Brain microvascular endothelial cell (primary cell): Measurements from ENCODE around the gene SRRM3.

ENCODE experiments used
- DNase-seq: peaks from one replicate; pipeline ENCODE4 v3.0.0-alpha.2; 2020
- H3K27ac ChIP-seq: fragments of 250-450 bp; sonication (Bioruptor Pico); 2 replicates; pipeline ENCODE4 v1.5.1; 2020; ENCODE audit warnings: mild to moderate bottlenecking, moderate library complexity
- H3K27me3 ChIP-seq: fragments of 250-450 bp; sonication (Bioruptor Pico); replicated peaks from 2 replicates; pipeline ENCODE4 v1.5.1; 2020; ENCODE audit warnings: mild to moderate bottlenecking
- H3K36me3 ChIP-seq: fragments of 250-450 bp; sonication (Bioruptor Pico); replicated peaks from 2 replicates; pipeline ENCODE4 v1.5.1; 2020; ENCODE audit warnings: mild to moderate bottlenecking
- H3K4me3 ChIP-seq: 2 replicates; pipeline ENCODE4 v1.5.1; 2011; ENCODE audit warnings: low read depth, mild to moderate bottlenecking, control low read depth, low read length, moderate library complexity
- CTCF ChIP-seq: IDR thresholded peaks from 2 replicates; pipeline ENCODE4 v1.5.1; 2011; ENCODE audit warnings: low read depth, mild to moderate bottlenecking, moderate library complexity, low read length, control low read depth, inconsistent platforms; ENCODE audit errors: missing control alignments
- in situ Hi-C: cut with HindIII; loops from 2 replicates; pipeline ENCODE4 v1.10.0; 2017; ENCODE audit warnings: low sequenced_read_pairs, low pct_ligation_motif_present

SRRM3 gene

GRCh38 chr7:76318488-76319353 is 117.0 kb downstream of the SRRM3 start:
- Histone ChIP-seq H3K4me3 (peak overlapping the region; percentile 73), H3K36me3 (peaks cover 15% of the 10 kb centered on the region), H3K27ac (peak overlapping the region; percentile 75), H3K27me3 (no peaks in the 10 kb centered on the region)
- TF ChIP-seq CTCF = peak; percentile 55
- DNase-seq = peak; percentile 91
- in situ Hi-C loops = no loop called here

DNA sequence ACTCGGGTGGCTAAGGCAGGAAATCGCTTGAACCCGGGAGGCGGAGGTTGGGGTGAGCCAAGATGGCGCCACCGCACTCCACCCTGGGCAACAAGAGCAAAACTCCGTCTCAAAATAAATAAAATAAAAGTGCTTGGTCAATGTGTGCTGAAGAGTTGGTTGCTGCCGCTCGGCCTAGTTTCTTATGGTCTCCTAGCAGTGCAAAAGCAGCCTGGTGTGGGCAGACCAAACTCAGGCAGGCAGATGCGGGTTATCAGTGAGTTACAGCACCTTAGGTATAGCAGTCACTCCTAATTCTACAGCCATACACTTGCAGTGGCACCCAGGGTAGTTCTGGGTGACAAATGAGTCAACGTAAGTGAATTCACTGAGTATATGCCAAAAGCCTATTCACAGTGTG is 123.4 kb downstream of the SRRM3 start:
- TF ChIP-seq CTCF = no peak
- no peaks in the 10 kb centered on the region for H3K27me3 ChIP-seq
- no peak for DNase-seq
- peaks cover 58% of the 10 kb centered on the region for H3K36me3 ChIP-seq
- peak overlapping the region; percentile 27 for H3K27ac ChIP-seq
- in situ Hi-C loops = no loop called here
- H3K4me3 ChIP-seq = no peak overlapping the region

GRCh38 chr7:76325811-76326210 is 124.1 kb downstream of the SRRM3 start:
- no peak for DNase-seq
- H3K27ac ChIP-seq = peak overlapping the region; percentile 27
- in situ Hi-C loops = no loop called here

GRCh38 chr7:76326646-76327233 is 125.0 kb downstream of the SRRM3 start:
- DNase-seq = peak; percentile 72
- Histone ChIP-seq H3K27me3 (no peaks in the 10 kb centered on the region), H3K36me3 (peaks cover 66% of the 10 kb centered on the region), H3K27ac (peak overlapping the region; percentile 57), H3K4me3 (no peak overlapping the region)
- TF ChIP-seq CTCF = no peak
- in situ Hi-C loops = no loop called here

More at GRCh38 chr7:76325811-76326210, 124.1 kb downstream of the SRRM3 start:
- TF ChIP-seq CTCF = no peak
- Histone ChIP-seq H3K36me3 (peaks cover 63% of the 10 kb centered on the region), H3K27me3 (no peaks in the 10 kb centered on the region), H3K4me3 (no peak overlapping the region)

DNA sequence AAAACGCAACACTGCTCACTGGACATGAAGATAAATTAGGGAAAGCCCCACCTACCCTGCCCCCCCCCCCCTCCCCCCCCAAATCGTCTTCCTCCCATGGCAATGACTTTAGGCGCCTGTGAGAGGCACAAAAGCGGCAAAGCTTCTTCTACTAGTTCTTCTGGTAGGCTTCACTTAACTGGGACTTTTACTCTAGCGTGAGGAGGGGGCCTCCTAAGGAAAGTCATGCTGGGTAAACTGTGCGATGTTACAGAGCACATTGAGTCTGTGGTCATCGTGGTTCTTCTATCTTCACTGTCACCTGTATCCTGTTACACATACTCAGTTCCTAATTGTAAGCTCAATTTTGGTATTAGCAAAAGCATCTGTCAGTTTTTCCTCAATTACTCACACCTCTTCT is 125.9 kb downstream of the SRRM3 start:
- no peak overlapping the region for H3K27ac ChIP-seq

More for the DNA sequence above, 125.9 kb downstream of the SRRM3 start:
- in situ Hi-C loops = no loop called here
- DNase-seq = no peak
- Histone ChIP-seq H3K27me3 (no peaks in the 10 kb centered on the region), H3K4me3 (no peak overlapping the region), H3K36me3 (peaks cover 68% of the 10 kb centered on the region)
- no peak for TF ChIP-seq CTCF
